ENCODE results near the gene COG1.

GRCh38 chr17:73192206-73192893 lies 505 bp upstream of the COG1 start:
- TF ChIP-seq CTCF (IDR thresholded peaks at IDR 0.05) (no peak), POLR2A (IDR thresholded peaks at IDR 0.05) (peak in 1 of 2 donors; percentile 9)

Data from uterus (tissue), 2 donors.